ENCODE data around the gene CRMP1.

DNA sequence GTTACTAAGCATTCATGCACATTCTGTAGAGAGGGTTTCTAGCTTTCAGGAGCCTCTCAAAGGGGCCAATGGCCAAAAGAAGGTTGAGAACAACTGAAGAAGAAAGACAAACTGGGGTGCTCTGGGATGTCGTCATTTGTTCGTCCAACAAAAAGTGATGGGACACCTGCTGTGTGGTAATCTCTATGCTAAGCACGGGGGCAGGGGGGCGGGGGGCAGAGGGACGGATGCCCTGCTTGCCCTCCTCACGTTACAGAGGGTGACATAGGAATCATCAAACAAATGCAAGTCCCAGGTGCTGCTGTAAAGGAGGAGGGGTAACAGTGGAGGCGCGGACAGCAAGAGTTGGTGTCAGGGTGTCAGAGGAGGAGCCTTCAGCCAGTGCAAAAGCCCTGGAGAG is 12.8 kb upstream of the CRMP1 start:
- TF ChIP-seq TARDBP (IDR thresholded peaks at IDR 0.05) (no peak), BHLHE40 (IDR thresholded peaks at IDR 0.05; ENCODE audit: borderline replicate concordance) (no peak), ELF4 (IDR thresholded peaks at IDR 0.05) (no peak), ZNF384 (IDR thresholded peaks at IDR 0.05) (no peak), SP1 (IDR thresholded peaks at IDR 0.05) (no peak), FOXA1 (IDR thresholded peaks at IDR 0.05) (no peak), FOXM1 (IDR thresholded peaks at IDR 0.05; ENCODE audit: borderline replicate concordance) (no peak), SUZ12 (IDR thresholded peaks at IDR 0.05) (no peak), L3MBTL2 (conservative IDR thresholded peaks at IDR 0.05) (no peak), FOXK2 (IDR thresholded peaks at IDR 0.05) (no peak), ARNT (IDR thresholded peaks at IDR 0.05) (no peak), HDGF (IDR thresholded peaks at IDR 0.05; ENCODE audit: borderline replicate concordance) (no peak), NFRKB (IDR thresholded peaks at IDR 0.05) (no peak)
- TF ChIP-seq, protein P1, sequence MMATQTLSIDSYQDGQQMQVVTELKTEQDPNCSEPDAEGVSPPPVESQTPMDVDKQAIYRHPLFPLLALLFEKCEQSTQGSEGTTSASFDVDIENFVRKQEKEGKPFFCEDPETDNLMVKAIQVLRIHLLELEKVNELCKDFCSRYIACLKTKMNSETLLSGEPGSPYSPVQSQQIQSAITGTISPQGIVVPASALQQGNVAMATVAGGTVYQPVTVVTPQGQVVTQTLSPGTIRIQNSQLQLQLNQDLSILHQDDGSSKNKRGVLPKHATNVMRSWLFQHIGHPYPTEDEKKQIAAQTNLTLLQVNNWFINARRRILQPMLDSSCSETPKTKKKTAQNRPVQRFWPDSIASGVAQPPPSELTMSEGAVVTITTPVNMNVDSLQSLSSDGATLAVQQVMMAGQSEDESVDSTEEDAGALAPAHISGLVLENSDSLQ (IDR thresholded peaks at IDR 0.05) = no peak

All from HEK293T (cell line).